GM19328 (cell line): Measurements from ENCODE around the gene SELPLG.
"Not testable (repeated sequence)": the region's sequence is repeated elsewhere in the genome, so short reads cannot be mapped to it uniquely, and the experiment has no call there.

Source experiments
- ATAC-seq: cut with Tn5 transposase; IDR thresholded peaks from one replicate; pipeline ENCODE4 v1.9.1; 2021; ENCODE audit warnings: mild to moderate bottlenecking, moderate library complexity; ENCODE audit not compliant: unreplicated experiment

The SELPLG gene

DNA sequence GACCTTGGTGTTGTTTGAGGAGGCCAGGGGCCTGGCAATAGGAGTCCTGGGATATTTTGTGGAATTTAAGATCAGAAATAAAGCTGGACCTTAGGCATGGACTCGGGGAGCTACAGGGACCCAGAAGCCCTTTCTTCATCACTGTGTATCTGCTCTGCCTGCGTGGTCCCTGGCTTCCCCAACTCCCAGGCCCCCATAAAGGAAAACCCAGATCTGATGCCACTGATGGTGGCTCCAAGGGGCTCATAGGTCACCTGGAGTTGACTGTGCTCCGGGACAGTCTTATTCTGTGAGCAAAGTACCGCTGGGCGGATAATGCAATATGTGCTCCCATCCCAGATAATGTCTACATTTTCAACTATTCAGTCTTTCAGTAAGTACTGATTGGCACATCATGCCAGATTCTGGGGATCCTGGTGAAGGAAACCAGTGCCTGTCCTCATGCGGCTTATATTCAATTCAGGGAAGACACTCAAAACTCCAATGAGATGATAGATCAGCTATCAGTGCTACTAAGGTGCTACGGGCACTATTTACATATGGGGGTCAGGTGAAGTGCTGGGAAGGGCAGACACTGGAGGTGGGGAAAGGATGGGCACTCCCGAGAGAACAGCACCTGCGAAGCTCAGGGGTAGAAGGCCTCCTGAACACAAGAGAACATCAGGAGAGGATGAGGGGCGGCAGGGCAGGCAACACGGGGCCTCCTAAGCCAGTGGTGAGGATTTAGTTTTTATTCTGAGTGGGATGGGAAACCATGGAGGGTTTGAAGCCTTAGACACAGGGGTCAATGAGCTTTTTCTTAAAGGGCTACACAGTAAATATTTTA, 5.5 kb upstream of the SELPLG start:
- ATAC-seq = no peak

DNA sequence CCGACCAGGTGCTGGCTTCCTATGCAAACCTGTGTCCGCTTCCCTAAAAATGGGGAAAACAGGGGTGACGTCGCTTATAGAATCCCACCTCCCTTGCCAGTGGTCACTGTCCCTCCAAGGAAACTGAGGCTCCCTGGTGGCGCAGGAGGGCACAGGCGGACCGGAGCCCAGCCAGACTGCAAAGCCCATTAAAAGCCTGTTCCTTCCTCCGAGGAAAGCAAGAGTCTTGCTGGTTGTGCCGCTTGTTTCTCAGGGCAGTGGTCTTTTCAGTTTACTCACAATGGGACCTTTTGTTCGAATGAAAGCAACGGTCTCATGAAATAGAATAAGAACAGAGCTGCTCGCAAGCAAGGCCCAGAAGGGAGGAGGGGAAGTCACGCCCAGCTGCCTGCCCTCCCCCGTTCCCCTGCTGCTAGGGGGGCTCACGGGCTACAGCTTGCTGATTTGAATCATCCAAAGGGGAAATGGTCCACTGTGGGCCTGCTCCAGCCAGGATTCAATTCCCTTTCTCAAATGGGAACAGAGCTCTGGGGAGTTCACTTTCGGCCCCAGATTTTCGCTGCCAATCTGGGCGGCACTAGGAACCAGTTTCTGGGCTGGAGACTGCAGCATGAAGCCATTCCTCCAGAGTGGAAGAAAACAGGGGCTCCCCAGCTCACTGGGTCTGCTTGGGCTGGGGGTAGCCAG, 4.6 kb upstream of the SELPLG start:
- no peak for ATAC-seq

GRCh38 chr12:108637222-108637971, 3.7 kb upstream of the SELPLG start:
- ATAC-seq = no peak

DNA sequence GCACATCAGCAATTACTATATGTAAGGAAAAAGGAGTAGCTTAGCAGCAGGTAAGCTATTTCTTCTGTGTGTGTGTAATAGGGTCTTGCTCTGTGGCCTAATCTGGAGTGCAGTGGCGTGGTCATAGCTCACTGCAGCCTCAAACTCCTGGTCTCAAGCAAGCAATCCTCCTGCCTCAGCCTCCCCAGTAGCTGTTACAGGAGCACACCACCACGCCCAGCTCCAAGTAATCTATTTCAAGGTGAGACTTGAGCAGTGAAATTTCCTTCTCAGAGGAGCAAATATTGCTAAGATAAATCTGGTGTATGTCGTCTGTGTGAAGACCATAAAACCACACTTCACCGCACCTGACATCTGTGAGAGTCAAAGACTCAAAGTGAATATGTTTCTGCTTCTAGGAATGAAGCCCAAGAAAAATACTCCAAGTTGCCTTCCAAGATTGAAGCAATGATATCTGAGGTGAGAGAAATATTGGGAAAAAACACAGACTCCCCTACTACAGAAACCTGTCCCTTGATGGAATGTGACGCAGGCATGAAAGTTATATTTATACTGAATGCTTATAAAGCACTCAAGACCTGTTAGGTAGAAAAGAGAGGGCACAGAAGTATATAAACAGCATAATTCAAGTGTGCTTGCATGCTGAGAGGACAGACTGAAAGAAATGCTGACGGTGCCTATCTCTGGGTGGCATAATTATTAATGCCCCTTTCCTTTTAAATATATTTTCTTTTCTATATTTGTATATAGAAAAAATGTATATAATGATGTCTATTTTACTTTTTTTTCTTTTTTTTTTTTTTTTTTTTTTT, 2.5 kb upstream of the SELPLG start:
- no peak for ATAC-seq

DNA sequence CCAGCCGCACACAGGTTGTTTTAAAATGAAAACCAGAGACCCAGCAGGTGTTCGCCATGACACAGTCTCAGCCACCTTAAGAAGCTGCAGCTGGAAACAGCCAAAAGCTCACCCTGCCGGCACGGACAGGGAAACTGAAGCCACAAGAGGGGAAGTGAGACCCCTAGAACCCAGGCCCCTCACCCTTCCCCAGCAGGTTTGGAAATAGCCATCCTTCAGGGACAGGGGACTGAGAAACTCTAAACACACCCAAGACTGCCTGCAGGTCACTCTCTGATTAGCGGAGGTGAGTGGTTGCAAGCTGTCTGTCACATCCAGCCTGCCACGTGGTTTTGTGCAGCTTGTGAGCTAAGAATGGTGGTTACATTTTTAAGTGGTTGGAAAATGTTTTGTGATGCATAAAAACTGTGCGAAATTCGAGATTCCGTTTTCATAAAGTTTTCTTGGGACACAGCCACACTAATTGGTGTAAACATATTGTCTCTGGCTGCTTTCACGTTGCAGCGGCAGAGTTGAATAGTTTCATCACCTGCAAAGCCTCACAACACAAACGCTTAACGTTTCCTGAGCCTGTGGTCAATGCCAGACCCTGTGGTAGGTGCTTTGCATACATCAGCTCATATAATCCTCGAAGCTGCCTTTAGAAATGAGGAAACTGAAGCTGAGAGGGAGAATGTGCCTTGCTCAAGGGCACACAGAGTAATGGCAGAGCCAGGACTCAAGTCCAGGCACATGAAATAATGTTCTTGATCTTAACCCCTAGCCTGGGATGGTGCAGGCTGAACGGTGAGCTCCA, 1.7 kb upstream of the SELPLG start:
- ATAC-seq = peak; percentile 40

GRCh38 chr12:108634341-108634751, 652 bp upstream of the SELPLG start:
- ATAC-seq = no peak

GRCh38 chr12:108633081-108633533, 587 bp downstream of the SELPLG start:
- no peak for ATAC-seq

- ATAC-seq = not testable (repeated sequence)
Observed at GRCh38 chr12:108631261-108631660, 2.4 kb downstream of the SELPLG start.

- ATAC-seq = no peak
Observed at GRCh38 chr12:108630481-108631207, 3.0 kb downstream of the SELPLG start.

GRCh38 chr12:108629824-108630476, 3.7 kb downstream of the SELPLG start:
- ATAC-seq = no peak

DNA sequence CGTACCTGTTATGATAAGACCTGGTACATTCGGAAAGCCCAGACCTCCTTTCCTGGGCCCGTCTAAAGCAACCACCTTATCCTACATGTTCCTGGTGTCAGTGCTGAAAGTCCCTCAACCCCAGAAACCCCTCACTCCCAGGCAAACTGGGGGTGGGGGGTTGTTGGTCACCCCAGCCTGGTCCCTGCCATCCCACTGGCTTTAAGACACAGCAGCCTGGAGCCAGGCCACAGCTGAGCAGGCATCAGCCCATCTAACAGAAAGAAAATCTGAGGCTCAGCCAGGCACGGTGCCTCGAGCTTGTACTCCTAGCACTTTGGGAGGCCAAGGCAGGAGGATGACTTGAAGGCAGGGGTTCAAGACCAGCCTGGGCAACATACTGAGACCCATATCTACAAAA, 4.5 kb downstream of the SELPLG start:
- ATAC-seq = no peak

GRCh38 chr12:108627134-108627920, 6.4 kb downstream of the SELPLG start:
- ATAC-seq = no peak

GRCh38 chr12:108625228-108625627, 8.5 kb downstream of the SELPLG start:
- no peak for ATAC-seq

DNA sequence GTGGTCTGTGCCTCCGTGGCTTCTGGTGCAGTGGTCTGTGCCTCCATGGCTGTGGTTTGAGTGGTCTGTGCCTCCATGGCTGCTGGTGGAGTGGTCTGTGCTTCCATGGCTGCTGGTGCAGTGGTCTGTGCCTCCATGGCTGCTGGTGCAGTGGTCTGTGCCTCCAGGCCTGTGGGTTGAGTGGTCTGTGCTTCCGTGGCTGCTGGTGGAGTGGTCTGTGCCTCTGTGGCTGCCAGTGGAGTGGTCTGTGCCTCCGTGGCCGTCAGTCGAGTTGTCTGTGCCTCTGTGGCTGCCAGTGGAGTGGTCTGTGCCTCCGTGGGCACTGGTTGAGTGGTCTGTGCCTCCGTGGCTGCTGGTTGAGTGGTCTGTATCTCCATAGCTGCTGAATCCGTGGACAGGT, 10.1 kb downstream of the SELPLG start:
- no peak for ATAC-seq

- ATAC-seq = no peak
Observed at GRCh38 chr12:108622921-108623514, 10.7 kb downstream of the SELPLG start.

GRCh38 chr12:108622421-108622820, 11.3 kb downstream of the SELPLG start:
- ATAC-seq = no peak

DNA sequence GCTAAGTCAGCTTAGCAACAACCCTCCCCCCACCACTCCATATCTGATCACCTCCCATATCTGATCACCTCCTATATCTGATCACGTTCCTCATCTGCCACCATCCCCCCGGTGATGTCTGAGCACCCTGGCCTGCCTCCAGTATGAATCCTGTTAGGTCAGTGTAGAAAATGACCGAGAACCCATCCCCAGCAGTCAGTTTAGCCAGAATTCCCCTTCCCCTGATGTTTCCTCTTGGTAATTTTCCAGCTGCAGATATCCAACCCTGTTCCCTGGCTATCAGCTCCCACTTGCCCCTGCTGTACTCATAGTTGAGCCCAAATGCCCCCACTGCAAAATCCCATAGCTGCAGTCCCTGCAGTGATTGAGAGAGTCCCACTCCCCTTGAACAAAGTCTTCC, 12.5 kb downstream of the SELPLG start:
- no peak for ATAC-seq
